ENCODE results near the gene C2orf49. TPM values are rescaled to one million over a fixed set of nuclear protein-coding genes. Genes with fewer than 3 reads are reported as not detected.

Gene C2orf49
- total RNA-seq, 1 donor from 2014 or later, result 25.5 TPM

GRCh38 chr2:105327690-105328089, 9.7 kb upstream of the C2orf49 start:
- no peak overlapping the region for H3K27ac Mint-ChIP-seq
- no peak for DNase-seq
- H3K4me3 Mint-ChIP-seq, result peak overlapping the region; percentile 91
- no peaks in the 10 kb centered on the region for H3K27me3 Mint-ChIP-seq
- no peaks in the 10 kb centered on the region for H3K9me3 Mint-ChIP-seq
- intact Hi-C loops (cut with micrococcal nuclease), result no loop called here
- H3K4me1 Mint-ChIP-seq, result peaks cover 37% of the 10 kb centered on the region
- H3K36me3 Mint-ChIP-seq (ENCODE audit: low read depth), result peaks cover 13% of the 10 kb centered on the region

GRCh38 chr2:105328281-105329196, 8.8 kb upstream of the C2orf49 start:
- H3K27ac Mint-ChIP-seq, result peak overlapping the region; percentile 93
- no peaks in the 10 kb centered on the region for H3K27me3 Mint-ChIP-seq
- no peaks in the 10 kb centered on the region for H3K9me3 Mint-ChIP-seq
- peaks cover 13% of the 10 kb centered on the region for H3K36me3 Mint-ChIP-seq (ENCODE audit: low read depth)
- intact Hi-C loops (cut with micrococcal nuclease), result loop anchor here (1.0 kb wide), 1 partner anchor 9 kb away; the partner anchor contains the start of gene C2orf49
- DNase-seq, result peak; percentile 69
- peaks cover 30% of the 10 kb centered on the region for H3K4me1 Mint-ChIP-seq
- H3K4me3 Mint-ChIP-seq, result peak overlapping the region; percentile 91

DNA sequence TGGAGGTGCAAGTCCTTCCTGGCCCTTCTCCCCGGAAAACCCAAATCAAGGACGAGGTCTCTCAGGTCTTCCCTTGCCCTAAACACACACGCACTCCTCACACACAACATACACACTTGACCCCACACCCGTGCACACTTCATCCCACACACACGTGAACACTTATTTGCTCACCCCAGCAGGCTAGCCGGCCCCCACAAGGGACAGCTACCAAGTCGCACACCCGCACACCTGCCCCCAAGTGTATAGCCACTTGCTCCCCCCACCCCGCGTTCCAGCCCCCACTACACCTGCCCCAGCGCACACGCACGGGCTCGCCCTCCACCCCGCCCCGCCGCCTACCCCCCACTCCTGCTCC, 8.2 kb upstream of the C2orf49 start:
- H3K27me3 Mint-ChIP-seq, result no peaks in the 10 kb centered on the region
- intact Hi-C loops (cut with micrococcal nuclease), result loop anchor here (1.0 kb wide), 1 partner anchor 8 kb away; the partner anchor contains the start of gene C2orf49
- no peaks in the 10 kb centered on the region for H3K9me3 Mint-ChIP-seq
- H3K4me3 Mint-ChIP-seq, result peak overlapping the region; percentile 91
- H3K4me1 Mint-ChIP-seq, result peaks cover 30% of the 10 kb centered on the region
- peak; percentile 67 for DNase-seq
- peak overlapping the region; percentile 93 for H3K27ac Mint-ChIP-seq
- H3K36me3 Mint-ChIP-seq (ENCODE audit: low read depth), result peaks cover 15% of the 10 kb centered on the region

- peak; percentile 91 for DNase-seq
- H3K4me3 Mint-ChIP-seq, result peak within 1 kb of the TSS; percentile 91
- peaks cover 15% of the 10 kb centered on the region for H3K36me3 Mint-ChIP-seq (ENCODE audit: low read depth)
- peaks cover 30% of the 10 kb centered on the region for H3K4me1 Mint-ChIP-seq
- intact Hi-C loops (cut with micrococcal nuclease), result loop anchor here (1.0 to 10.0 kb wide), 3 partner anchors 7 to 765 kb away; partner anchors contain the start of genes C2orf49 and NCK2
- no peaks in the 10 kb centered on the region for H3K27me3 Mint-ChIP-seq
- H3K9me3 Mint-ChIP-seq, result no peaks in the 10 kb centered on the region
- peak within 1 kb of the TSS; percentile 94 for H3K27ac Mint-ChIP-seq
These were observed 7.5 kb upstream of the C2orf49 start, which contains the start of gene TGFBRAP1 for GRCh38 chr2:105329561-105330495. Gene TGFBRAP1 (minus strand): TSS chr2:105329735. CDS start chr2:105308301, 21,434 bp downstream.

- no peak for DNase-seq
These were observed 6.5 kb upstream of the C2orf49 start for GRCh38 chr2:105330681-105331375.

GRCh38 chr2:105334211-105334610, 3.1 kb upstream of the C2orf49 start:
- H3K4me3 Mint-ChIP-seq, result no peak overlapping the region
- peaks cover 28% of the 10 kb centered on the region for H3K4me1 Mint-ChIP-seq
- no peak overlapping the region for H3K27ac Mint-ChIP-seq
- no peaks in the 10 kb centered on the region for H3K9me3 Mint-ChIP-seq
- intact Hi-C loops (cut with micrococcal nuclease), result loop anchor here (10.0 kb wide), 2 partner anchors 411 to 761 kb away; partner anchors contain the start of gene NCK2
- peaks cover 6% of the 10 kb centered on the region for H3K36me3 Mint-ChIP-seq (ENCODE audit: low read depth)
- H3K27me3 Mint-ChIP-seq, result no peaks in the 10 kb centered on the region
- DNase-seq, result no peak

More at GRCh38 chr2:105330681-105331375, 6.5 kb upstream of the C2orf49 start:
- intact Hi-C loops (cut with micrococcal nuclease), result loop anchor here (10.0 kb wide), 2 partner anchors 414 to 764 kb away; partner anchors contain the start of gene NCK2
- Mint-ChIP-seq H3K27ac (peak overlapping the region; percentile 94), H3K27me3 (no peaks in the 10 kb centered on the region), H3K4me1 (peaks cover 30% of the 10 kb centered on the region), H3K4me3 (peak overlapping the region; percentile 91), H3K36me3 (ENCODE audit: low read depth) (peaks cover 8% of the 10 kb centered on the region), H3K9me3 (no peaks in the 10 kb centered on the region)

DNA sequence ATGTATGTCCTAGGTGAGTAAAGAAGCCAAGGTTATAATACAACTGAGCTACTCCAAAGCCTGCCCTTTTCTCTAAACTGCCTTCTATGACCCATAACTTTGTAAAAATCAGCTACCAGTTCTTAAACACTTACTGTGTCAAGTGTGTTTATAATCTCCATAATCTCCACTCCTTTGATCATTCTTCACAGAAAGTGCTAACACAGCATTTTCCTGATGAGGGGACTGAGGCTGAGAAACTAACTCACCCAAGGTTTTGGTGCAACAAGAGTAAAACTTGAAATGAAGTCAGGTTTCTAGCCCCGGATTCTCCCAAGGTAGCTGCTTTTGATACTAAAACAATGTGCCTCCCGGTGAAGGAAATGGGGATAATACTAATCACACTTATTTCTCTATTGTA, 1.9 kb upstream of the C2orf49 start:
- peaks cover 11% of the 10 kb centered on the region for H3K36me3 Mint-ChIP-seq (ENCODE audit: low read depth)
- DNase-seq, result no peak
- H3K4me1 Mint-ChIP-seq, result peaks cover 25% of the 10 kb centered on the region
- no peaks in the 10 kb centered on the region for H3K9me3 Mint-ChIP-seq
- intact Hi-C loops (cut with micrococcal nuclease), result loop anchor here (10.0 kb wide), 2 partner anchors 409 to 759 kb away; partner anchors contain the start of gene NCK2
- H3K27ac Mint-ChIP-seq, result no peak overlapping the region
- no peaks in the 10 kb centered on the region for H3K27me3 Mint-ChIP-seq
- H3K4me3 Mint-ChIP-seq, result no peak overlapping the region

- Mint-ChIP-seq H3K4me3 (peak overlapping the region; percentile 92), H3K27me3 (no peaks in the 10 kb centered on the region), H3K36me3 (ENCODE audit: low read depth) (peaks cover 21% of the 10 kb centered on the region), H3K9me3 (no peaks in the 10 kb centered on the region), H3K4me1 (peaks cover 22% of the 10 kb centered on the region), H3K27ac (peak overlapping the region; percentile 100)
- intact Hi-C loops (cut with micrococcal nuclease), result loop anchor here (1.0 to 10.0 kb wide), 4 partner anchors 7 to 858 kb away; partner anchors contain the start of genes NCK2, TGFBRAP1 and UXS1
- DNase-seq, result no peak
These were observed 586 bp upstream of the C2orf49 start for GRCh38 chr2:105336786-105337121.

DNA sequence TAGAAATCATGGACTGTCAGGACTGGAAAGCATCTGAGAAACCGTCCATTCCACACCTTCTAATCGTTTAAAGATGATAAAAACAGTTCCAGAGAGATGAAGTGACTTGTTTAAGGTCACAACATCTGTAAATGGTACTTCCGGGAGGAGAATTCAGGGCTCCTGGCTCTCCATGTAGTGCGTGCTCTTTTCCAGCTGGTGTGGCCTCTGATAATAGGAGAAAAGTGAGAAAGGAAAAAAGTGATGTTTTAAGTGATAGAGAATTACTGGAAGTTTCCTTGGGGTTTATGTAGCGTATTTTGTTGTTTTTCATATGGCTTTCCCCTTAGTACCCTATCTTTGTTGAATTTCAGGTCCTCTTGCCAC, 663 bp downstream of the C2orf49 start:
- Mint-ChIP-seq H3K4me1 (peaks cover 23% of the 10 kb centered on the region), H3K27ac (peak overlapping the region; percentile 100), H3K4me3 (peak overlapping the region; percentile 92), H3K27me3 (no peaks in the 10 kb centered on the region), H3K9me3 (no peaks in the 10 kb centered on the region), H3K36me3 (ENCODE audit: low read depth) (peaks cover 28% of the 10 kb centered on the region)
- intact Hi-C loops (cut with micrococcal nuclease), result loop anchor here (10.0 kb wide), 2 partner anchors 407 to 757 kb away; partner anchors contain the start of gene NCK2
- DNase-seq, result no peak

DNA sequence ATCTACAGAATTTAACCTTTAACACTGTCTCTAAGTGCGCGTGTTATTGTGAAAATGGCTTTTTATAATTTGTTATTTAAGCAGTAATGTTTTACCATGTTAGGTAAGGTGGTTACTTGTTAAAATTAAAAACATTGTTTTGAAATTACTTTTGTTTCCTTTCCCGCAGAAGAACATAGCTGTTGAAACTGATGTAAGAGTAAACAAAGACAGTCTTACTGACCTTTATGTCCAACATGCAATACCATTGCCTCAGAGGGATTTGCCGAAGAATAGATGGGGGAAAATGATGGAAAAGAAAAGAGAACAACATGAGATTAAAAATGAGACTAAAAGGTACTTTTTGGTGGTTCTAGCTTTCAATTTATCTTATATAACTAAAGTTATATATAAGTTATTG, 2.1 kb downstream of the C2orf49 start:
- Mint-ChIP-seq H3K4me1 (peaks cover 23% of the 10 kb centered on the region), H3K27ac (no peak overlapping the region), H3K36me3 (ENCODE audit: low read depth) (peaks cover 33% of the 10 kb centered on the region), H3K9me3 (no peaks in the 10 kb centered on the region), H3K27me3 (no peaks in the 10 kb centered on the region), H3K4me3 (peak overlapping the region; percentile 32)
- intact Hi-C loops (cut with micrococcal nuclease), result loop anchor here (10.0 kb wide), 2 partner anchors 405 to 755 kb away; partner anchors contain the start of gene NCK2
- DNase-seq, result no peak

DNA sequence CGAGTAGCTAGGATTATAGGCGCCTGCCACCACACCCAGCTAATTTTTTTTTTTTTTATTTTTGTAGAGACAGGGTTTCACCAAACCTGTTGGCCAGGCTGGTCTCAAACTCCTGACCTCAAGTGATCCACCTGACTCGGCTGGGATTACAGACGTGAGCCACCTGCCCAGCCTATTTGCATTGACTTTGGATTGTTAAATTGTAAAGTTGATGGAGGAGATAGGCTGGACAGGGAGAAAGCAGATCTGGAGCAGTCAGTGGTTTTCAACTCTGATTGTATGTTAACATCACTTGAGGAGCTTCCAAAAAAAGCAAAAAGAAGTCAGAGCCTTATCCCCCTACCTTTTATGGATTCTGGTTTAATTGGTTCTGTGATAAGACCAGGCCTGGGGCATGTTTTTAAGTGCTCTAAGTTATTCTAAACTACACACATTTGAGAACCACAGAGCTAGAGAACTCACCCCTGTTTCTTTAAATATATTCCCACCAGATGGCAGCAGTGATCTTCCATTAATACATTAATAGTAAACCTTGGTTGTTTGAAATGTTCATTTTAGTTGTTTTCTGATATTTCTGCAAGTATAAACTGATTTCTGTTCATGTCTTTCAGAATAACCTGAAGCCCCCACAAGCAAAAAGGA, 7.5 kb downstream of the C2orf49 start:
- no peak for DNase-seq
- Mint-ChIP-seq H3K4me1 (peaks cover 2% of the 10 kb centered on the region), H3K36me3 (ENCODE audit: low read depth) (peaks cover 56% of the 10 kb centered on the region), H3K27me3 (no peaks in the 10 kb centered on the region), H3K4me3 (no peak overlapping the region), H3K27ac (no peak overlapping the region), H3K9me3 (no peaks in the 10 kb centered on the region)
- intact Hi-C loops (cut with micrococcal nuclease), result loop anchor here (1.0 kb wide), 1 partner anchor 176 kb away; no protein-coding TSS in a partner anchor

DNA sequence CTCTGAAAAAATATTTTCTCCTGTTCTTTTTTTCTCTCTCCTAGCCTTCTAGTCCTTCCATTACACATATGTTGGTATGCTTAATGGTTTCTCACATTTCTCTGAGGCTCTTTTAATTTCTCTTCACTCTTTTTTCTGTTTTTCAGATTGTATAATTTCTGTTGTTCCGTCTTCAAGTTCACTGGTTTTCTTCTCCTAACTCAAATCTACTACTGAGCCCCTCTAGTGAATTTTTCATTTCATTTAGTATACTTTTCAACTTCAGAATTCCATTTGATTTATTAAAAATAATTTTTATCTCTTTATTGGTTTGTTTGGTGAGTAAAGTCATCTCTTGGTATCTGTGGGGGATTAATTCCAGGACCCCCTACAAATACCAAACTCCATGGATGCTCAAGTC, 19.8 kb downstream of the C2orf49 start:
- H3K4me1 Mint-ChIP-seq, result peaks cover 11% of the 10 kb centered on the region
- H3K4me3 Mint-ChIP-seq, result no peak overlapping the region
- DNase-seq, result no peak
- no peak overlapping the region for H3K27ac Mint-ChIP-seq
- H3K36me3 Mint-ChIP-seq (ENCODE audit: low read depth), result peaks cover 62% of the 10 kb centered on the region
- intact Hi-C loops (cut with micrococcal nuclease), result no loop called here
- no peaks in the 10 kb centered on the region for H3K27me3 Mint-ChIP-seq
- H3K9me3 Mint-ChIP-seq, result peaks cover 7% of the 10 kb centered on the region

Data from activated CD4-positive, alpha-beta T cell treated with anti-CD3 and anti-CD28 coated beads, Interleukin-2, amount 10 ng/mL, durations not matched to agents 24 days and 14 days (primary cell).